Measurements from ENCODE around the gene RBMY1D.
"Not testable (repeated sequence)": the region's sequence is repeated elsewhere in the genome, so short reads cannot be mapped to it uniquely, and the experiment has no call there.

Gene RBMY1D

GRCh38 chrY:21894426-21894825, at the start of gene RBMY1D:
Gene RBMY1D (minus strand): TSS chrY:21894526. CDS start chrY:21892513, 2,013 bp downstream.
- DNase-seq (ENCODE audit: low read depth); H3K4me3 ChIP-seq (ENCODE audit: low read depth, low read length): not testable (repeated sequence)

DNA sequence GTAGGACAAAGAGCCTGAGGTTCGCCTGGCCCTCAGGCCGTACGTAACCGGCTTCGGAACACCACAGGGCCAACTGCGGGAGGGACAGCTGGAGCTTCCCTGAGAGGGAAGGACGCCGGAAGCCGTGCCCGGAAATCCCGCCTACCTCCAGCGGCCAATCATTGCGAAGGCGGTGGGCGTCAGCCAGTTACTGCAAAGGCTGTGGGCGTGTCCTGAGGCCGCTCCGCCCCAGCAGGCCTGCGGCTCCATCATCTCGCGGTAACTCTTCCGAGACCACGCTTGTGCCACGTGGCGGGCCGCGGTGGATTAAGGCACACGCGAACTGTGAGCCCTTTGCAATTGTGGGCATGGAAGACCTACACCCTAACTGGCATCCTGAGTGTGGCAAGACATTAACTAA, 23.6 kb upstream of the RBMY1D start, which contains the start of gene RBMY1E:
Gene RBMY1E (minus strand): TSS at position 101 of the 400 bp plus-strand sequence. CDS start 1,978 bp downstream, outside the sequence.
- not testable (repeated sequence) for H3K4me3 ChIP-seq (ENCODE audit: low read depth, low read length); DNase-seq (ENCODE audit: low read depth)

DNA sequence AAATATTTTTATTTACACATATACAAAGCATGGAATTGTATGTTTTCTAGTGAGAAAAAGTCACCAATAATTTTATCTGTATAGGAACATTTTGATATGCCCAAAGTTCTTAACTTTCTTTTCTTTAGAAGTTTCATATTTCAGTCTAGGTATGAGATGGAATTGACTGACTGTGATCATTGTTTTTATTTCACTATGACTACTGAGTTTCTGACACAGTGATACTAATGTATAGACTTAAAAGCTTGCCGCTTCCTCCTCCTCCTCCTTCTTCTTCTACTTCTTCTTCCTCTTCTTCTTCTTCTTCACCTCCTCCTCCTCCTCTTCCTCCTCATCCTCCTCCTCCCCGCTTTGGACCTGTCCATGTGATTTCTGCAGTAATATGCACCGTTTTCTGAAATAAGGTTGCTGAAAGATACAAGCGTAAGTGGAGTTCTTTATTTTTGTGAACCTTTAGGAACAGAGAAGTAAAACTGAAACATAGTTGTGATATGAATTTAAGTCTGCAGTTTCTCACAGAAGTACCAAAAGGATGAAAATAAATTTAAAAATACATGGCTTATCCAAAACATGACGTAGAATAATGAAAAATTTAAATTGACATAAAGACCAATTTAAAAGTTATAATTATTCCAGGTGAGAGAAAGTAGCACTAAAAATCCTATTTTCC, 24.8 kb downstream of the RBMY1D start:
- not testable (repeated sequence) for H3K4me3 ChIP-seq (ENCODE audit: low read depth, low read length); DNase-seq (ENCODE audit: low read depth)

DNA sequence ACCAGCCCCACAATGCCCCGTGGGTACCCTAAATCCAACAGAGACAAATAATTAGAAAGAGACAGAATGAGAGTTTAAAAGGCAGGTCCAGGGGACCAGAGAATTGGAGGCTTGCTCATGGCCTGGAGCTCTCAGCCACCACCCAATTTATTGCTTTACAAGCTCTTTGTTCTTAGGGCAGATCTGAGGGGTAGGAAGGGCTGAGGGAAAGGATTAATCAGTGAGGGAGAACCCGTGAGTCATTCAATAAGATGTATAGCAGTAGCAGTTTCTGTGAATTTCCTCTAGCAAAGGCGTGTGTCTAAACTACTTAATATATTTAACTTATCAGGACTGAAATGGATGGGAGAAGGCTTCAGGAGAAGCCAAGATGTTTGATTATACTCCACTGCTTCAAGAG, 48.8 kb downstream of the RBMY1D start:
- DNase-seq (ENCODE audit: low read depth): no peak
- TF ChIP-seq, protein P1, sequence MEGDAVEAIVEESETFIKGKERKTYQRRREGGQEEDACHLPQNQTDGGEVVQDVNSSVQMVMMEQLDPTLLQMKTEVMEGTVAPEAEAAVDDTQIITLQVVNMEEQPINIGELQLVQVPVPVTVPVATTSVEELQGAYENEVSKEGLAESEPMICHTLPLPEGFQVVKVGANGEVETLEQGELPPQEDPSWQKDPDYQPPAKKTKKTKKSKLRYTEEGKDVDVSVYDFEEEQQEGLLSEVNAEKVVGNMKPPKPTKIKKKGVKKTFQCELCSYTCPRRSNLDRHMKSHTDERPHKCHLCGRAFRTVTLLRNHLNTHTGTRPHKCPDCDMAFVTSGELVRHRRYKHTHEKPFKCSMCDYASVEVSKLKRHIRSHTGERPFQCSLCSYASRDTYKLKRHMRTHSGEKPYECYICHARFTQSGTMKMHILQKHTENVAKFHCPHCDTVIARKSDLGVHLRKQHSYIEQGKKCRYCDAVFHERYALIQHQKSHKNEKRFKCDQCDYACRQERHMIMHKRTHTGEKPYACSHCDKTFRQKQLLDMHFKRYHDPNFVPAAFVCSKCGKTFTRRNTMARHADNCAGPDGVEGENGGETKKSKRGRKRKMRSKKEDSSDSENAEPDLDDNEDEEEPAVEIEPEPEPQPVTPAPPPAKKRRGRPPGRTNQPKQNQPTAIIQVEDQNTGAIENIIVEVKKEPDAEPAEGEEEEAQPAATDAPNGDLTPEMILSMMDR (IDR thresholded peaks at IDR 0.05; ENCODE audit: low read depth, low read length, missing control alignments): no peak
- no peak overlapping the region for H3K4me3 ChIP-seq (ENCODE audit: low read depth, low read length)

DNA sequence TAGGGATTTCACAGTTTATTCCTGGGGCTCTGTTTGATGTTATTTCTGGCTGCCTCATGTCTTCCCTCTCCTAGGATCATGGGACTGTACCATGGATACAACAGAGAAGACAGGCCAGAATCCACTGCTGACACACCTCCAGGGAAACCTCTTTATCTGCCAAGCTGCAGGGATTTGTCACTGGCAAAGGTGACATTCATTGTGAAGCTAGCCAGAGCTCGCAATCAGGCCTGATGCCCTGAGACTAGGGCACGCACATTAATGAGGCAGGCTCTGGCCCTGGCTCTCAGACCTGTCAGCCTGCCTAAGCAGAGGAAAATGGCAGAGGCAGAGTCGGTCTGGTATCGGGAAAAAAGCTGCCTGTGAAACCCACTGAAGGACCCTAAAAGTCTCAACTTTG, 52.2 kb downstream of the RBMY1D start:
- TF ChIP-seq, protein P1 (IDR thresholded peaks at IDR 0.05; ENCODE audit: low read depth, low read length, missing control alignments): no peak
- DNase-seq (ENCODE audit: low read depth): no peak
- no peak overlapping the region for H3K4me3 ChIP-seq (ENCODE audit: low read depth, low read length)

- no peak for DNase-seq (ENCODE audit: low read depth)
- H3K4me3 ChIP-seq (ENCODE audit: low read depth, low read length): no peak overlapping the region
- TF ChIP-seq, protein P1 (IDR thresholded peaks at IDR 0.05; ENCODE audit: low read depth, low read length, missing control alignments): no peak
These were observed 54.8 kb downstream of the RBMY1D start for GRCh38 chrY:21839489-21839888.

DNA sequence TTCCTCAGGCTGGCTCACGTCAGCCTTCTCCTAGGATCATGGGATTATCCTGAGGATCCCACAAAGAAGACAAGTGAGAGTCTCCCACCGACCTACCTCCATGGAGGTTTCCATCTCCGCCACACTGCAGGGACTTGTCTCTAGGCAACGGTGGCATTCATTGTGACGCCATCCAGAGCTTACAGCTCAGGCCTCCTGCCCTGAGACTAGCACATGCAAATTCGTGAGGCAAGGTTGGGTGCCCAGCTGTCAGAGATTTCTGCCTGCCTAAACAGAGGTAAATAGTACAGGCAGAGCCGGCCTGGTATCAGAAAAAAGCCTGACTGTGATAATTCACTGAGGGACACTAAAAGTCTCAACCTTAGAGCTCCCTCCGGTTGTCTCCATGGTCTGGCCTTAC, 58.0 kb downstream of the RBMY1D start:
- no peak overlapping the region for H3K4me3 ChIP-seq (ENCODE audit: low read depth, low read length)
- TF ChIP-seq, protein P1 (IDR thresholded peaks at IDR 0.05; ENCODE audit: low read depth, low read length, missing control alignments): no peak
- peak; percentile 5 for DNase-seq (ENCODE audit: low read depth)

DNA sequence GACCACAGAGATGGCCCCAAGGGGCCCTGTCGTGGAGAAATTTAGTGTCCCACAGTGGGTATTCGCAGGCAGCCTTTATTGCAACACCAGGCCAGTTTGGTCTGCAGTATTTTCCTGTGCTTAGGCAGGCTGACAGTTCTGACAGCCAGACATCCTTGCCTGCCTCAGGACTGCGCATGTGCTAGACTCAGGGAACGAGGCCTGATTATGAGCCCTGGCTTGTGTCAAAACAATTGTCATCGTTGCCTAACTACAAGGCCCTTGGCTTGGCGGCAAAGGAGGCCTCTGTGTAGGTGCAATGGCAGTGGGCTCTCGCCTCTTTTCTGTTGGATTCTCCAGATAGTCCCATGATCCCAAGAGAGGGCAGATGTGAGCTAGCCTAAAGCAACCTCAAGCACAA, 59.3 kb downstream of the RBMY1D start:
- TF ChIP-seq, protein P1 (IDR thresholded peaks at IDR 0.05; ENCODE audit: low read depth, low read length, missing control alignments): no peak
- no peak overlapping the region for H3K4me3 ChIP-seq (ENCODE audit: low read depth, low read length)
- no peak for DNase-seq (ENCODE audit: low read depth)

Measured in GM12864 (cell line).